Neural cell (in vitro differentiated cells): ENCODE measurements around the gene TM7SF2.

Experiments
- CTCF ChIP-seq: fragments of 450-650 bp; IDR thresholded peaks from 2 replicates; pipeline ENCODE4 v1.5.1; 2014; ENCODE audit warnings: antibody characterized with exemption, mild to moderate bottlenecking, moderate library complexity; ENCODE audit not compliant: poor library complexity, severe bottlenecking
- EP300 ChIP-seq: fragments of 450-650 bp; conservative IDR thresholded peaks from 2 replicates; pipeline ENCODE4 v1.6.1; 2014; ENCODE audit warnings: antibody characterized with exemption, mild to moderate bottlenecking, moderate library complexity; ENCODE audit not compliant: poor library complexity, severe bottlenecking
- EZH2 ChIP-seq: fragments of 200-600, 300-800 bp; shearing (Covaris generic), sonication (generic); IDR thresholded peaks from 2 replicates; pipeline ENCODE4 v1.6.1; 2014; ENCODE audit warnings: antibody characterized with exemption, low read length, borderline replicate concordance, mild to moderate bottlenecking; ENCODE audit not compliant: insufficient read depth, poor library complexity, severe bottlenecking
- POLR2AphosphoS5 ChIP-seq: IDR thresholded peaks from 2 replicates; pipeline ENCODE4 v1.6.1; 2012
- RAD21 ChIP-seq: fragments of 450-650 bp; conservative IDR thresholded peaks from 2 replicates; pipeline ENCODE4 v1.6.1; 2014; ENCODE audit warnings: antibody characterized with exemption, mild to moderate bottlenecking, moderate library complexity

- TF ChIP-seq CTCF (peak; percentile 94), EZH2 (no peak), EP300 (no peak), POLR2AphosphoS5 (no peak), RAD21 (peak; percentile 71)
Measured at GRCh38 chr11:65110354-65110861, 1.3 kb upstream of the TM7SF2 start.
